Keratinocyte (primary cell): ENCODE results near the gene IRF1. TPM values are rescaled to one million over a fixed set of nuclear protein-coding genes. Genes with fewer than 3 reads are reported as not detected.

Experiments
- DNase-seq: peaks from one replicate; pipeline ENCODE4 v3.0.0-alpha.2; 2011; ENCODE audit warnings: low read depth, missing footprints, low spot score
- FAIRE-seq: peaks from 2 replicates; lab custom pipeline; 2011; peaks lifted over from hg19 to GRCh38; lab: Jason Lieb, UNC
- H2AFZ ChIP-seq: 2 replicates; pipeline ENCODE4 v1.6.0; 2012; ENCODE audit warnings: low read length, control low read depth, inconsistent platforms; ENCODE audit not compliant: control insufficient read depth
- H3K27ac ChIP-seq: 2 replicates; pipeline ENCODE4 v1.5.1; 2011; ENCODE audit warnings: low read length; ENCODE audit not compliant: control insufficient read depth, insufficient read depth
- H3K27me3 ChIP-seq: 3 replicates; pipeline ENCODE4 v1.6.0; 2011; ENCODE audit warnings: low read length; ENCODE audit not compliant: control insufficient read depth, insufficient read depth; ENCODE audit errors: extremely low read depth
- H3K36me3 ChIP-seq, 2 experiments: 2 replicates in 1 of 2; 3 replicates in 1 of 2; pipeline ENCODE4 v1.5.1; 2011; ENCODE audit warnings: low read length in 2 of 2, mild to moderate bottlenecking in 1 of 2; ENCODE audit not compliant: control insufficient read depth in 2 of 2, insufficient read depth in 2 of 2; ENCODE audit errors: extremely low read depth in 1 of 2
- H3K4me1 ChIP-seq: 3 replicates; pipeline ENCODE4 v1.5.1; 2011; ENCODE audit warnings: low read length; ENCODE audit not compliant: control insufficient read depth, insufficient read depth; ENCODE audit errors: extremely low read depth
- H3K4me2 ChIP-seq: 3 replicates; pipeline ENCODE4 v1.6.0; 2011; ENCODE audit warnings: low read depth, low read length; ENCODE audit not compliant: control insufficient read depth, insufficient read depth; ENCODE audit errors: extremely low read depth
- H3K4me3 ChIP-seq, 3 experiments: fragments of 200-600 bp in 1 of 3; sonication (generic) in 1 of 3; 2 replicates in 2 of 3; 3 replicates in 1 of 3; pipeline ENCODE4 v1.5.1; 2011 to 2016; ENCODE audit warnings: low read length in 3 of 3, mild to moderate bottlenecking in 3 of 3, control low read depth in 2 of 3, inconsistent platforms in 1 of 3, low read depth in 1 of 3, mixed read lengths in 1 of 3, mixed run types in 1 of 3, moderate library complexity in 1 of 3; ENCODE audit not compliant: control insufficient read depth in 2 of 3, insufficient read depth in 2 of 3; ENCODE audit errors: extremely low read depth in 1 of 3
- H3K79me2 ChIP-seq: 2 replicates; pipeline ENCODE4 v1.6.0; 2012; ENCODE audit warnings: low read length; ENCODE audit not compliant: control insufficient read depth, insufficient read depth
- H3K9ac ChIP-seq: 3 replicates; pipeline ENCODE4 v1.6.0; 2011; ENCODE audit warnings: low read length; ENCODE audit not compliant: control insufficient read depth, insufficient read depth; ENCODE audit errors: extremely low read depth
- H3K9me1 ChIP-seq: 3 replicates; pipeline ENCODE4 v1.6.0; 2011; ENCODE audit warnings: low read length; ENCODE audit not compliant: control insufficient read depth, insufficient read depth; ENCODE audit errors: extremely low read depth
- H3K9me3 ChIP-seq: 2 replicates; pipeline ENCODE4 v1.5.1; 2012; ENCODE audit warnings: low read depth, low read length; ENCODE audit not compliant: control insufficient read depth
- H4K20me1 ChIP-seq: 3 replicates; pipeline ENCODE4 v1.6.0; 2011; ENCODE audit warnings: low read length; ENCODE audit not compliant: control insufficient read depth, insufficient read depth; ENCODE audit errors: extremely low read depth
- EZH2 ChIP-seq: IDR thresholded peaks from one replicate; pipeline ENCODE4 v1.6.1; 2012; ENCODE audit warnings: inconsistent platforms, mild to moderate bottlenecking, low read length, moderate library complexity
- dilution Hi-C: fragments of 300-500 bp; cut with MboI; formaldehyde crosslinking; loops from one replicate; pipeline ENCODE4 v1.7.0; 2020; ENCODE audit warnings: low sequenced_read_pairs; ENCODE audit not compliant: extremely low pct_ligation_motif_present
- polyA plus RNA-seq, 5 experiments: library from polyadenylated mRNA; depleted of rRNA in 3 of 5; stranded (reverse) in 3 of 5; stranded (forward) in 1 of 5; unstranded in 1 of 5; fragments of >200 nt; gene quantifications; 1 replicate in 1 of 5; 2 replicates in 3 of 5; 3 replicates in 1 of 5; pipeline versions ENCODE4 v1.2.1 to v1.2.3, GENCODE V29; 2011 to 2012; ENCODE audit warnings: missing spikeins in 2 of 5, low read depth in 1 of 5, low replicate concordance in 1 of 5
- TF ChIP-seq, protein P1 (sequence below), 3 experiments: IDR thresholded peaks in 1 of 3; conservative IDR thresholded peaks in 1 of 3; optimal IDR thresholded peaks in 1 of 3; 2 replicates in 2 of 3; 3 replicates in 1 of 3; pipeline versions ENCODE3 to v1.5.1; 2011; ENCODE audit warnings: low read length in 3 of 3, mild to moderate bottlenecking in 3 of 3, moderate library complexity in 2 of 3, control low read depth in 1 of 3, inconsistent platforms in 1 of 3; ENCODE audit not compliant: insufficient read depth in 2 of 3; ENCODE audit errors: extremely low read depth in 1 of 3

IRF1 gene
- polyA plus RNA-seq, 1 donor (not counting 4 experiments of a cell fraction or from before 2014, with no cell fraction given) = 6.2 TPM

GRCh38 chr5:132462333-132462732, 28.2 kb downstream of the IRF1 start:
- no peaks in the 10 kb centered on the region for H3K9me3 ChIP-seq
- FAIRE-seq (no peak), DNase-seq (no peak)
- H3K4me2 ChIP-seq = no peak overlapping the region
- no peaks in the 10 kb centered on the region for H3K79me2 ChIP-seq
- dilution Hi-C loops = no loop called here
- H3K4me3 ChIP-seq = no peak overlapping the region
- H3K27me3 ChIP-seq = no peaks in the 10 kb centered on the region
- no peak for TF ChIP-seq EZH2
- TF ChIP-seq, protein P1, sequence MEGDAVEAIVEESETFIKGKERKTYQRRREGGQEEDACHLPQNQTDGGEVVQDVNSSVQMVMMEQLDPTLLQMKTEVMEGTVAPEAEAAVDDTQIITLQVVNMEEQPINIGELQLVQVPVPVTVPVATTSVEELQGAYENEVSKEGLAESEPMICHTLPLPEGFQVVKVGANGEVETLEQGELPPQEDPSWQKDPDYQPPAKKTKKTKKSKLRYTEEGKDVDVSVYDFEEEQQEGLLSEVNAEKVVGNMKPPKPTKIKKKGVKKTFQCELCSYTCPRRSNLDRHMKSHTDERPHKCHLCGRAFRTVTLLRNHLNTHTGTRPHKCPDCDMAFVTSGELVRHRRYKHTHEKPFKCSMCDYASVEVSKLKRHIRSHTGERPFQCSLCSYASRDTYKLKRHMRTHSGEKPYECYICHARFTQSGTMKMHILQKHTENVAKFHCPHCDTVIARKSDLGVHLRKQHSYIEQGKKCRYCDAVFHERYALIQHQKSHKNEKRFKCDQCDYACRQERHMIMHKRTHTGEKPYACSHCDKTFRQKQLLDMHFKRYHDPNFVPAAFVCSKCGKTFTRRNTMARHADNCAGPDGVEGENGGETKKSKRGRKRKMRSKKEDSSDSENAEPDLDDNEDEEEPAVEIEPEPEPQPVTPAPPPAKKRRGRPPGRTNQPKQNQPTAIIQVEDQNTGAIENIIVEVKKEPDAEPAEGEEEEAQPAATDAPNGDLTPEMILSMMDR (optimal IDR thresholded peaks at IDR 0.05 in 1 of 3, IDR thresholded peaks at IDR 0.05 in 1 of 3, conservative IDR thresholded peaks at IDR 0.05 in 1 of 3; ENCODE audit: extremely low read depth in 1 of 3, insufficient read depth in 2 of 3, low read length in 3 of 3) = no peak
- no peaks in the 10 kb centered on the region for H3K36me3 ChIP-seq
- no peak overlapping the region for H3K9ac ChIP-seq
- no peaks in the 10 kb centered on the region for H3K9me1 ChIP-seq
- H4K20me1 ChIP-seq = no peaks in the 10 kb centered on the region
- no peak overlapping the region for H2AFZ ChIP-seq
- H3K4me1 ChIP-seq = peaks cover 64% of the 10 kb centered on the region
- H3K27ac ChIP-seq = no peak overlapping the region

GRCh38 chr5:132461569-132462070, 29.0 kb downstream of the IRF1 start:
- TF ChIP-seq, protein P1 (optimal IDR thresholded peaks at IDR 0.05 in 1 of 3, IDR thresholded peaks at IDR 0.05 in 1 of 3, conservative IDR thresholded peaks at IDR 0.05 in 1 of 3; ENCODE audit: extremely low read depth in 1 of 3, insufficient read depth in 2 of 3, low read length in 3 of 3) = no peak
- no peak for TF ChIP-seq EZH2
- peaks cover 65% of the 10 kb centered on the region for H3K4me1 ChIP-seq
- no peak overlapping the region for H3K27ac ChIP-seq
- FAIRE-seq (no peak), DNase-seq (no peak)
- no peaks in the 10 kb centered on the region for H3K27me3 ChIP-seq
- no peak overlapping the region for H3K4me3 ChIP-seq
- H3K9me3 ChIP-seq = no peaks in the 10 kb centered on the region
- H3K9ac ChIP-seq = no peak overlapping the region
- no peaks in the 10 kb centered on the region for H3K9me1 ChIP-seq
- dilution Hi-C loops = no loop called here
- no peaks in the 10 kb centered on the region for H4K20me1 ChIP-seq
- H3K36me3 ChIP-seq = no peaks in the 10 kb centered on the region
- H3K79me2 ChIP-seq = no peaks in the 10 kb centered on the region
- H2AFZ ChIP-seq = no peak overlapping the region
- no peak overlapping the region for H3K4me2 ChIP-seq
